Osteoblast (primary cell): ENCODE results near the gene ARID4B. TPM values are rescaled to one million over a fixed set of nuclear protein-coding genes. Genes with fewer than 3 reads are reported as not detected.
A peak's percentile ranks its signal among the peaks of the same experiment; 100 is the strongest.

Experiments
- DNase-seq: peaks from one replicate; pipeline ENCODE4 v3.0.0; 2011; ENCODE audit warnings: low spot score, mixed read lengths; ENCODE audit not compliant: insufficient read length; ENCODE audit errors: missing footprints
- H2AFZ ChIP-seq: 2 replicates; pipeline ENCODE4 v1.6.0; 2011; ENCODE audit warnings: mild to moderate bottlenecking, low read length
- H3K27ac ChIP-seq: 2 replicates; pipeline ENCODE4 v1.5.1; 2011; ENCODE audit warnings: mild to moderate bottlenecking, low read depth, low read length, moderate library complexity
- H3K27me3 ChIP-seq: 2 replicates; pipeline ENCODE4 v1.6.0; 2012; ENCODE audit warnings: mild to moderate bottlenecking, control low read depth, inconsistent platforms, low read length, moderate library complexity; ENCODE audit not compliant: insufficient read depth
- H3K36me3 ChIP-seq: 2 replicates; pipeline ENCODE4 v1.5.1; 2011; ENCODE audit warnings: mild to moderate bottlenecking, low read length, control low read depth, moderate library complexity; ENCODE audit not compliant: insufficient read depth
- H3K4me1 ChIP-seq: 2 replicates; pipeline ENCODE4 v1.5.1; 2011; ENCODE audit warnings: mild to moderate bottlenecking, low read length, control low read depth, moderate library complexity; ENCODE audit not compliant: insufficient read depth
- H3K4me2 ChIP-seq: 2 replicates; pipeline ENCODE4 v1.6.0; 2011; ENCODE audit warnings: mild to moderate bottlenecking, low read length; ENCODE audit not compliant: insufficient read depth
- H3K4me3 ChIP-seq: fragments of 200-600 bp; sonication (generic); 3 replicates; pipeline ENCODE4 v1.5.1; 2012; ENCODE audit warnings: mild to moderate bottlenecking, low read length, inconsistent platforms; ENCODE audit not compliant: insufficient read depth
- H3K79me2 ChIP-seq: 2 replicates; pipeline ENCODE4 v1.6.0; 2012; ENCODE audit warnings: mild to moderate bottlenecking, low read length, control low read depth, inconsistent platforms; ENCODE audit not compliant: insufficient read depth
- H3K9me3 ChIP-seq: 2 replicates; pipeline ENCODE4 v1.5.1; 2011; ENCODE audit warnings: low read depth, low read length, control low read depth
- H4K20me1 ChIP-seq: 2 replicates; pipeline ENCODE4 v1.6.0; 2012; ENCODE audit warnings: mild to moderate bottlenecking, low read length, control low read depth; ENCODE audit not compliant: insufficient read depth
- total RNA-seq: library from RNA; depleted of rRNA; stranded (reverse); fragments of >200 nt; gene quantifications from 2 replicates; pipeline ENCODE4 v1.2.3, GENCODE V29; 2012
- TF ChIP-seq, protein P1 (sequence below): IDR thresholded peaks from 2 replicates; pipeline ENCODE4 v1.5.1; 2011; ENCODE audit warnings: mild to moderate bottlenecking, low read depth, low read length, moderate library complexity; ENCODE audit errors: extremely low read depth

Gene ARID4B
- total RNA-seq, 1 donor: 33.7 TPM

DNA sequence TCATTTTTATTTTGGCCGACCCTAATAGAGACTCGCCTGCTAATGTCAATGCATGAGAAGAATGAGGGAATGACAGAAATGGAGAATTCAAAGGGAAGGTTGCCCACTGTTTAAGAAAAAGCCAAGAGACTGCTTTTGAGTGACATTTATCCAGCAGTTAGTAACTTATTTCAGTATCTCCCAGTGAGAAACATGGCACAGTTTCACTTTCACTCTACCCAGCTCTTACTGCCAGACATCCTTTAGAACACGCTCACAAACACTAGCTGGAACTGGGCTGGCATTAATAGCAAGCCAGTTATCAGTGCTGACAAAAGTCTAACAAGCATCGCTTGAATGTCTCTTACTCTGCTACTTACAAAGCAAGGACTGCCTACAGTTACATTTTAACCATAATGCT, 8.9 kb upstream of the ARID4B start:
- Histone ChIP-seq H4K20me1 (no peaks in the 10 kb centered on the region), H3K4me3 (no peak overlapping the region), H3K27me3 (no peaks in the 10 kb centered on the region), H3K79me2 (peaks cover 45% of the 10 kb centered on the region), H3K27ac (no peak overlapping the region), H2AFZ (no peak overlapping the region), H3K9me3 (no peaks in the 10 kb centered on the region), H3K4me1 (no peaks in the 10 kb centered on the region), H3K36me3 (peaks cover 28% of the 10 kb centered on the region), H3K4me2 (peak overlapping the region; percentile 46)
- TF ChIP-seq, protein P1, sequence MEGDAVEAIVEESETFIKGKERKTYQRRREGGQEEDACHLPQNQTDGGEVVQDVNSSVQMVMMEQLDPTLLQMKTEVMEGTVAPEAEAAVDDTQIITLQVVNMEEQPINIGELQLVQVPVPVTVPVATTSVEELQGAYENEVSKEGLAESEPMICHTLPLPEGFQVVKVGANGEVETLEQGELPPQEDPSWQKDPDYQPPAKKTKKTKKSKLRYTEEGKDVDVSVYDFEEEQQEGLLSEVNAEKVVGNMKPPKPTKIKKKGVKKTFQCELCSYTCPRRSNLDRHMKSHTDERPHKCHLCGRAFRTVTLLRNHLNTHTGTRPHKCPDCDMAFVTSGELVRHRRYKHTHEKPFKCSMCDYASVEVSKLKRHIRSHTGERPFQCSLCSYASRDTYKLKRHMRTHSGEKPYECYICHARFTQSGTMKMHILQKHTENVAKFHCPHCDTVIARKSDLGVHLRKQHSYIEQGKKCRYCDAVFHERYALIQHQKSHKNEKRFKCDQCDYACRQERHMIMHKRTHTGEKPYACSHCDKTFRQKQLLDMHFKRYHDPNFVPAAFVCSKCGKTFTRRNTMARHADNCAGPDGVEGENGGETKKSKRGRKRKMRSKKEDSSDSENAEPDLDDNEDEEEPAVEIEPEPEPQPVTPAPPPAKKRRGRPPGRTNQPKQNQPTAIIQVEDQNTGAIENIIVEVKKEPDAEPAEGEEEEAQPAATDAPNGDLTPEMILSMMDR: no peak
- DNase-seq: no peak

DNA sequence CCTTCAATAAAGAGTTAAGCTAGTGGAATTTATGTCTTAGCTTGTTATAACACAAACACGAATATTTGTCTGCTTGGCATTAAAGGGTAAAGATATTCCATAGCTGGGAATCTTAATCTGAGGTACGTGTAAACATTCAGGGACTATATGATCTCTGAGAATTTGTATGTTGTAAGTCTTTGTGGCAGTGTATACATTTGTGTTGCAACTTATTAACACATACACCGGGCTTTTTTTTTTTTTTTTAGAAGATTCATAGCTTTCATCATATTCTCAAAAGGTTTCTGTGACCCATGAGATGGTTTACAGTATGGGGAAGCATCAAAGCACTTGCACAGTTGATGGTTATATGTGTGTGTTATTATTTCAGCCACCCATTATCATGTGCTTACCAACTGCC, 3.4 kb upstream of the ARID4B start:
- H3K36me3 ChIP-seq: peaks cover 9% of the 10 kb centered on the region
- H3K27ac ChIP-seq: no peak overlapping the region
- no peak overlapping the region for H2AFZ ChIP-seq
- H3K4me3 ChIP-seq: no peak overlapping the region
- TF ChIP-seq, protein P1: no peak
- peak overlapping the region; percentile 93 for H3K4me2 ChIP-seq
- peaks cover 78% of the 10 kb centered on the region for H3K79me2 ChIP-seq
- H4K20me1 ChIP-seq: peaks cover 13% of the 10 kb centered on the region
- H3K27me3 ChIP-seq: no peaks in the 10 kb centered on the region
- no peaks in the 10 kb centered on the region for H3K9me3 ChIP-seq
- peaks cover 12% of the 10 kb centered on the region for H3K4me1 ChIP-seq
- DNase-seq: no peak

DNA sequence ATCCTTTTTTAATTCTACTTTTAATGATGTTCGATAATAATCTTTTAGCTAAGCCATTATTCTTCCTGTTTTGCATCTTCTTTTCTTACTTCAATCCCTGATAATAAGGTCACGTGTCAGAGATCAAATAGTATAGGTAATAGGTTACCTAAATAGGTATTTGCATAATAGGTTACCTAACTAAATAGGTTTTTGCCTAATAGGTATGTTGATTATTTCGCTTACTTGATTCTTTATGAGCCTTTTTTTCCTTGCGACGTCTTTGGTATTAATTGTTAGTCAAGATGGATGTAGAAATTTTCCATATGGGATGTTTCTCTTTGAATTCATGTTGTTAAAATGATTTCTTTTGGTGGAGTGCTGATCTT, 2.9 kb upstream of the ARID4B start:
- peaks cover 16% of the 10 kb centered on the region for H3K4me1 ChIP-seq
- peak overlapping the region; percentile 93 for H3K4me2 ChIP-seq
- H3K4me3 ChIP-seq: no peak overlapping the region
- no peaks in the 10 kb centered on the region for H3K9me3 ChIP-seq
- H3K27ac ChIP-seq: no peak overlapping the region
- no peak overlapping the region for H2AFZ ChIP-seq
- H4K20me1 ChIP-seq: peaks cover 18% of the 10 kb centered on the region
- no peaks in the 10 kb centered on the region for H3K27me3 ChIP-seq
- no peak for DNase-seq
- peaks cover 82% of the 10 kb centered on the region for H3K79me2 ChIP-seq
- TF ChIP-seq, protein P1: no peak
- H3K36me3 ChIP-seq: peaks cover 6% of the 10 kb centered on the region

DNA sequence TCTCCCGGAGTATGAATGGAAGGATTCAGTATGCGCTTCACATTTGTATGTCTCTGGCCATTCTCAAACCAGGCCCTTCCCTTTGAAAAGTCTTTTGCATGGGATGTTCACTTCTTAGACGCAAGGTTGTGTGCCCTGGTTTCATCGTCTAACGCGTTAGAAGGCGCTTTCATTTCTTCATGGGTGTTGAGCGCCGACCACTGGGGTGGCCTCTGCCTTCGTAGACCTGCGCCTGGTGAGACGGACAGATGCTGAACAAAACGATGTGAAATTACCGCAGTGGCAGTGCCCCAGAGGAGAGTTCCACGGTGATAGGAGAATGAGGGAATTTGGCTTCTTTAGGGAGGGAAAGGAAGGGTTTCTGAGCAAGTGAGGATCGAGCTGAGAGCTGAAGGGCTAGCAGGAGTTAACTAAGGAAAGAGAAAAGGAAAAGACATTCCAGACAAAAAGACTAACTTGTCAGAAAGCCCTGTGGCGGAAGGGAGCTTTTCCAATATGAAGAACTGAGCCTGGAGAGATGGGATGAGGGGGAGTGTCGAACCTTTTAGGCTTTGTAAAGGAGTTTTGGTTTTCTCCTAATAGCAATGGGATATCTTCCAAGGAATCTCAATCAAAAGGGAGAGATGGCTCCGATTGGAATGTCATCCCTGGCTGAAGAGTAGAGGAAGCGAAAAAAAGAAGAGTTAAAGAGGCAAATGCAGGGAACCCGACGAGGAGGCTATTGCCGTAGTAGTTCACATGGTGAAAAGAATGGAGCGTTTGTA, 1.3 kb upstream of the ARID4B start:
- Histone ChIP-seq H2AFZ (peak overlapping the region; percentile 92), H3K36me3 (no peaks in the 10 kb centered on the region), H3K27me3 (no peaks in the 10 kb centered on the region), H3K4me1 (peaks cover 21% of the 10 kb centered on the region), H3K4me2 (peak overlapping the region; percentile 93), H3K9me3 (no peaks in the 10 kb centered on the region), H3K27ac (peak overlapping the region; percentile 90), H3K79me2 (peaks cover 83% of the 10 kb centered on the region), H4K20me1 (peaks cover 31% of the 10 kb centered on the region), H3K4me3 (peak overlapping the region; percentile 90)
- TF ChIP-seq, protein P1: peak; percentile 28
- DNase-seq: peak; percentile 50
